SK-N-SH (cell line): ENCODE measurements around the gene COL24A1. TPM values are rescaled to one million over a fixed set of nuclear protein-coding genes. Genes with fewer than 3 reads are reported as not detected.

Experiments used
- CTCF ChIA-PET: fragments of 300-600, 350-600 bp; formaldehyde crosslinking; extraction: SDS; loops from one replicate; lab custom pipeline; 2021; lab: Yijun Ruan, JAX
- POLR2A ChIA-PET: fragments of 350-600 bp; sonication (Branson Sonifier 250); formaldehyde crosslinking; extraction: SDS; loops from one replicate; lab custom pipeline; 2020; ENCODE audit warnings: antibody characterized with exemption, inconsistent platforms; lab: Yijun Ruan, JAX
- DNase-seq: peaks from one replicate; pipeline ENCODE4 v3.0.0; 2012
- H2AFZ ChIP-seq: fragments of 200-600 bp; sonication (generic); 2 replicates; pipeline ENCODE4 v1.8.1; 2016; ENCODE audit warnings: antibody characterized with exemption, mild to moderate bottlenecking, low read depth
- H3F3A ChIP-seq: fragments of 200-600 bp; sonication (generic); replicated peaks from 2 replicates; pipeline ENCODE3; 2016; ENCODE audit warnings: antibody characterized with exemption, mild to moderate bottlenecking; ENCODE audit not compliant: insufficient read depth
- H3K27ac ChIP-seq, 2 experiments: fragments of 200-500 bp in 1 of 2; fragments of 200-600 bp in 1 of 2; sonication (Bioruptor generic) in 1 of 2; sonication (generic), shearing (Covaris generic) in 1 of 2; 2 replicates each; pipeline versions ENCODE4 v1.5.1 to v1.6.1; 2014 to 2016; ENCODE audit warnings: low read depth in 2 of 2, inconsistent platforms in 1 of 2, low read length in 1 of 2, mild to moderate bottlenecking in 1 of 2, mixed read lengths in 1 of 2
- H3K27me3 ChIP-seq: fragments of 200-600 bp; sonication (generic), shearing (Covaris generic); 2 replicates; pipeline ENCODE4 v1.6.1; 2016; ENCODE audit warnings: mixed run types; ENCODE audit not compliant: insufficient read depth
- H3K36me3 ChIP-seq, 2 experiments: fragments of 200-500 bp in 1 of 2; fragments of 200-600 bp in 1 of 2; sonication (Bioruptor generic) in 1 of 2; sonication (generic) in 1 of 2; replicated peaks in 1 of 2; 2 replicates each; pipeline versions ENCODE3 to v1.5.1; 2014 to 2016; ENCODE audit warnings: low read length in 1 of 2, mild to moderate bottlenecking in 1 of 2; ENCODE audit not compliant: insufficient read depth in 2 of 2, control insufficient read depth in 1 of 2
- H3K4me1 ChIP-seq, 2 experiments: fragments of 200-500 bp in 1 of 2; fragments of 200-600 bp in 1 of 2; sonication (Bioruptor generic) in 1 of 2; sonication (generic), shearing (Covaris generic) in 1 of 2; 2 replicates each; pipeline versions ENCODE4 v1.5.1 to v1.6.1; 2014 to 2016; ENCODE audit warnings: low read depth in 1 of 2, low read length in 1 of 2, mixed run types in 1 of 2; ENCODE audit not compliant: insufficient read depth in 2 of 2, control insufficient read depth in 1 of 2
- H3K4me2 ChIP-seq: fragments of 200-600 bp; sonication (generic), shearing (Covaris generic); 2 replicates; pipeline ENCODE4 v1.6.1; 2017; ENCODE audit warnings: mixed run types
- H3K4me3 ChIP-seq, 2 experiments: fragments of 200-500 bp in 1 of 2; fragments of 200-600 bp in 1 of 2; sonication (Bioruptor generic) in 1 of 2; sonication (generic), shearing (Covaris generic) in 1 of 2; 2 replicates each; pipeline versions ENCODE4 v1.5.1 to v1.8.1; 2014 to 2016; ENCODE audit warnings: low read depth in 2 of 2, inconsistent platforms in 1 of 2, low read length in 1 of 2, mild to moderate bottlenecking in 1 of 2, mixed read lengths in 1 of 2, moderate library complexity in 1 of 2
- H3K79me2 ChIP-seq: fragments of 200-600 bp; sonication (generic); 2 replicates; pipeline ENCODE4 v1.8.1; 2017; ENCODE audit warnings: mild to moderate bottlenecking; ENCODE audit not compliant: insufficient read depth
- H3K9ac ChIP-seq: fragments of 200-600 bp; sonication (generic); 2 replicates; pipeline ENCODE4 v1.6.1; 2017; ENCODE audit warnings: mixed run types
- H3K9me2 ChIP-seq: fragments of 200-600 bp; sonication (generic); 2 replicates; pipeline ENCODE4 v1.6.1; 2017; ENCODE audit warnings: mixed run types
- H3K9me3 ChIP-seq: fragments of 200-600 bp; sonication (generic); 2 replicates; pipeline ENCODE4 v1.6.1; 2017; ENCODE audit warnings: mixed run types, mild to moderate bottlenecking, moderate library complexity
- H4K20me1 ChIP-seq: fragments of 200-600 bp; sonication (generic); 2 replicates; pipeline ENCODE4 v1.6.1; 2017; ENCODE audit warnings: mild to moderate bottlenecking, mixed run types; ENCODE audit not compliant: insufficient read depth
- CTCF ChIP-seq: fragments of 200-600 bp; sonication (generic); IDR thresholded peaks from 2 replicates; pipeline ENCODE4 v1.6.1; 2017; ENCODE audit warnings: antibody characterized with exemption, mild to moderate bottlenecking, moderate library complexity
- EZH2phosphoT487 ChIP-seq: fragments of 200-600 bp; sonication (generic); IDR thresholded peaks from 2 replicates; pipeline ENCODE4 v1.6.1; 2017; ENCODE audit warnings: low read depth, mixed run types, mild to moderate bottlenecking, antibody characterized with exemption, moderate library complexity, borderline replicate concordance
- FOSL2 ChIP-seq: IDR thresholded peaks from 2 replicates; pipeline ENCODE4 v1.4.0; 2012; ENCODE audit warnings: low read depth, mild to moderate bottlenecking, moderate library complexity, borderline replicate concordance
- FOXJ3 ChIP-seq: sonication (generic); formaldehyde crosslinking; IDR thresholded peaks from 2 replicates; pipeline ENCODE4 v1.5.1; 2020; ENCODE audit warnings: mild to moderate bottlenecking, missing genetic modification reagents
- FOXM1 ChIP-seq: IDR thresholded peaks from 2 replicates; pipeline ENCODE4 v1.4.0; 2012; ENCODE audit warnings: low read depth, mild to moderate bottlenecking
- IRF3 ChIP-seq: fragments of 150-350 bp; IDR thresholded peaks from 2 replicates; pipeline ENCODE4 v1.6.1; 2016; ENCODE audit warnings: mild to moderate bottlenecking, low read depth, low read length
- JUND ChIP-seq: IDR thresholded peaks from 2 replicates; pipeline ENCODE4 v1.4.0; 2012
- MEF2A ChIP-seq: IDR thresholded peaks from 2 replicates; pipeline ENCODE4 v1.4.0; 2012; ENCODE audit warnings: low read depth, borderline replicate concordance
- NRF1 ChIP-seq: IDR thresholded peaks from 2 replicates; pipeline ENCODE4 v1.6.1; 2012; ENCODE audit warnings: low read depth, mild to moderate bottlenecking, low read length
- PBX3 ChIP-seq: IDR thresholded peaks from 2 replicates; pipeline ENCODE4; 2012
- POLR2AphosphoS5 ChIP-seq: IDR thresholded peaks from 2 replicates; pipeline ENCODE4 v1.6.1; 2012; ENCODE audit warnings: low read depth, low read length
- RFX5 ChIP-seq: IDR thresholded peaks from 2 replicates; pipeline ENCODE4 v1.6.1; 2012; ENCODE audit warnings: mild to moderate bottlenecking, improper control_type of control experiment, low read length
- SIN3A ChIP-seq: IDR thresholded peaks from 2 replicates; pipeline ENCODE4 v1.6.1; 2012; ENCODE audit warnings: low read depth, mild to moderate bottlenecking, low read length, moderate library complexity, borderline replicate concordance
- SMC3 ChIP-seq: IDR thresholded peaks from 2 replicates; pipeline ENCODE4 v1.6.1; 2012; ENCODE audit warnings: low read depth, low read length, improper control_type of control experiment
- TEAD4 ChIP-seq: IDR thresholded peaks from 2 replicates; pipeline ENCODE4 v1.4.0; 2012; ENCODE audit warnings: mild to moderate bottlenecking, borderline replicate concordance; ENCODE audit not compliant: insufficient read depth
- WGBS: methylation state at CpG from one replicate; pipeline ENCODE4 v1.1.6; 2017; ENCODE audit warnings: low lambda C conversion rate; 5-methylcytosine and 5-hydroxymethylcytosine counted together
- polyA plus RNA-seq, 3 experiments: library from polyadenylated mRNA; depleted of rRNA; stranded (reverse); fragments of >200 nt; gene quantifications; 2 replicates each; pipeline ENCODE4 v1.2.3, GENCODE V29; 2012
- TF ChIP-seq, protein P1 (sequence below): IDR thresholded peaks from 2 replicates; pipeline ENCODE4 v1.4.0; 2012; ENCODE audit warnings: low read depth
- TF ChIP-seq, protein P2 (sequence below): IDR thresholded peaks from 2 replicates; pipeline ENCODE4 v1.4.0; 2012; ENCODE audit warnings: low read depth, borderline replicate concordance
- TF ChIP-seq, protein P3 (sequence below): IDR thresholded peaks from 2 replicates; pipeline ENCODE4 v1.6.1; 2012; ENCODE audit warnings: mild to moderate bottlenecking, low read depth, low read length, moderate library complexity

Gene COL24A1
- polyA plus RNA-seq, 1 of the 3 experiments (the other 2 are of a cell fraction): not detected

DNA sequence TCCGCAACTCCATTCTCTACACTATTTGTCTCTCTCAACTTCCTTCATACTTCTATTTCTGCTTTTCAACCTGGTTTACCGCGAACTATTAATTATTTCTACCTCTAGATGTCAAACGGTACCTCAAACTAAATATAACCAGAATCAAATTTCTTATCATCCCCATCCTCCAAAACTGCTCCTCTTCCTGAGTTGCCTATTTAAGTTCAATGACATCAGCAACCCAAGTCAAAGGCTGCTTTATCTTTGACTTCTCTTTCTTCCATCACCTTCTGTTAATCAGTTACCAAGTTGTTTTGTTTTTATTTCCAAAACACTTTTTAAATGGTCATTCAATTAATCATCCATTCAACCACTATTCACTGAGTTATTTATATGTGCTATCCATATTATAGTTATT, 171.9 kb downstream of the COL24A1 start:
- CTCF ChIA-PET: no interaction called here
- DNase-seq: no peak
- Histone ChIP-seq H3K9me3 (no peaks in the 10 kb centered on the region), H2AFZ (no peak overlapping the region), H3K9ac (no peak overlapping the region), H3K4me3 (no peak overlapping the region), H3F3A (no peaks in the 10 kb centered on the region), H3K27me3 (no peaks in the 10 kb centered on the region), H4K20me1 (no peaks in the 10 kb centered on the region), H3K4me1 (no peaks in the 10 kb centered on the region), H3K4me2 (no peak overlapping the region), H3K27ac (no peak overlapping the region), H3K79me2 (no peaks in the 10 kb centered on the region), H3K36me3 (no peaks in the 10 kb centered on the region), H3K9me2 (no peaks in the 10 kb centered on the region)
- 20% methylated on average over 4 of the region's 4 CpGs for WGBS
- POLR2A ChIA-PET: no interaction called here
- TF ChIP-seq RFX5 (no peak), IRF3 (no peak), FOXJ3 (CRISPR knock-in tag) (no peak), EZH2phosphoT487 (no peak), MEF2A (no peak), FOXM1 (no peak), JUND (no peak), SIN3A (no peak), CTCF (no peak), SMC3 (no peak), FOSL2 (no peak), NRF1 (no peak), TEAD4 (no peak), PBX3 (no peak), POLR2AphosphoS5 (no peak)
- TF ChIP-seq, protein P1, sequence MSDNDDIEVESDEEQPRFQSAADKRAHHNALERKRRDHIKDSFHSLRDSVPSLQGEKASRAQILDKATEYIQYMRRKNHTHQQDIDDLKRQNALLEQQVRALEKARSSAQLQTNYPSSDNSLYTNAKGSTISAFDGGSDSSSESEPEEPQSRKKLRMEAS: no peak
- TF ChIP-seq, protein P2, sequence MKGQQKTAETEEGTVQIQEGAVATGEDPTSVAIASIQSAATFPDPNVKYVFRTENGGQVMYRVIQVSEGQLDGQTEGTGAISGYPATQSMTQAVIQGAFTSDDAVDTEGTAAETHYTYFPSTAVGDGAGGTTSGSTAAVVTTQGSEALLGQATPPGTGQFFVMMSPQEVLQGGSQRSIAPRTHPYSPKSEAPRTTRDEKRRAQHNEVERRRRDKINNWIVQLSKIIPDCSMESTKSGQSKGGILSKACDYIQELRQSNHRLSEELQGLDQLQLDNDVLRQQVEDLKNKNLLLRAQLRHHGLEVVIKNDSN: no peak
- TF ChIP-seq, protein P3, sequence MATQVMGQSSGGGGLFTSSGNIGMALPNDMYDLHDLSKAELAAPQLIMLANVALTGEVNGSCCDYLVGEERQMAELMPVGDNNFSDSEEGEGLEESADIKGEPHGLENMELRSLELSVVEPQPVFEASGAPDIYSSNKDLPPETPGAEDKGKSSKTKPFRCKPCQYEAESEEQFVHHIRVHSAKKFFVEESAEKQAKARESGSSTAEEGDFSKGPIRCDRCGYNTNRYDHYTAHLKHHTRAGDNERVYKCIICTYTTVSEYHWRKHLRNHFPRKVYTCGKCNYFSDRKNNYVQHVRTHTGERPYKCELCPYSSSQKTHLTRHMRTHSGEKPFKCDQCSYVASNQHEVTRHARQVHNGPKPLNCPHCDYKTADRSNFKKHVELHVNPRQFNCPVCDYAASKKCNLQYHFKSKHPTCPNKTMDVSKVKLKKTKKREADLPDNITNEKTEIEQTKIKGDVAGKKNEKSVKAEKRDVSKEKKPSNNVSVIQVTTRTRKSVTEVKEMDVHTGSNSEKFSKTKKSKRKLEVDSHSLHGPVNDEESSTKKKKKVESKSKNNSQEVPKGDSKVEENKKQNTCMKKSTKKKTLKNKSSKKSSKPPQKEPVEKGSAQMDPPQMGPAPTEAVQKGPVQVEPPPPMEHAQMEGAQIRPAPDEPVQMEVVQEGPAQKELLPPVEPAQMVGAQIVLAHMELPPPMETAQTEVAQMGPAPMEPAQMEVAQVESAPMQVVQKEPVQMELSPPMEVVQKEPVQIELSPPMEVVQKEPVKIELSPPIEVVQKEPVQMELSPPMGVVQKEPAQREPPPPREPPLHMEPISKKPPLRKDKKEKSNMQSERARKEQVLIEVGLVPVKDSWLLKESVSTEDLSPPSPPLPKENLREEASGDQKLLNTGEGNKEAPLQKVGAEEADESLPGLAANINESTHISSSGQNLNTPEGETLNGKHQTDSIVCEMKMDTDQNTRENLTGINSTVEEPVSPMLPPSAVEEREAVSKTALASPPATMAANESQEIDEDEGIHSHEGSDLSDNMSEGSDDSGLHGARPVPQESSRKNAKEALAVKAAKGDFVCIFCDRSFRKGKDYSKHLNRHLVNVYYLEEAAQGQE: no peak
